Activated CD4-positive, alpha-beta T cell treated with anti-CD3 and anti-CD28 coated beads, Interleukin-2, Interleukin-6, amounts not matched to agents 100 ng/mL and 50 ng/mL, durations not matched to agents 16 hours and 8 hours (primary cell): Measurements from ENCODE around the gene MTNR1A.

Experiments
- DNase-seq: peaks from one replicate; pipeline ENCODE4 v3.0.0-alpha.2; 2020

Gene MTNR1A

GRCh38 chr4:186554914-186555827 is at the start of gene MTNR1A:
TSS of gene MTNR1A (minus strand) at chr4:186555567. CDS start at chr4:186555365, 202 bp downstream.
- no peak for DNase-seq

GRCh38 chr4:186604124-186604807 is 48.9 kb upstream of the MTNR1A start:
- DNase-seq, result no peak

GRCh38 chr4:186602978-186603377 is 47.6 kb upstream of the MTNR1A start:
- no peak for DNase-seq

- no peak for DNase-seq
Observed at GRCh38 chr4:186599483-186599882, 44.1 kb upstream of the MTNR1A start.

- DNase-seq, result no peak
Observed at GRCh38 chr4:186598686-186599085, 43.3 kb upstream of the MTNR1A start.

GRCh38 chr4:186596850-186597390 is 41.6 kb upstream of the MTNR1A start:
- DNase-seq, result no peak

- DNase-seq, result no peak
Observed at GRCh38 chr4:186596346-186596745, 41.0 kb upstream of the MTNR1A start.

- DNase-seq, result no peak
Observed at GRCh38 chr4:186593587-186593973, 38.2 kb upstream of the MTNR1A start.

GRCh38 chr4:186592966-186593586 is 37.7 kb upstream of the MTNR1A start:
- no peak for DNase-seq

GRCh38 chr4:186592445-186592844 is 37.1 kb upstream of the MTNR1A start:
- no peak for DNase-seq

GRCh38 chr4:186591651-186592050 is 36.3 kb upstream of the MTNR1A start:
- DNase-seq, result no peak

GRCh38 chr4:186588503-186588902 is 33.1 kb upstream of the MTNR1A start:
- DNase-seq, result no peak

- peak; percentile 63 for DNase-seq
Observed at GRCh38 chr4:186587416-186588018, 32.1 kb upstream of the MTNR1A start.

GRCh38 chr4:186586205-186586604 is 30.8 kb upstream of the MTNR1A start:
- no peak for DNase-seq

- no peak for DNase-seq
Observed at GRCh38 chr4:186584912-186585311, 29.5 kb upstream of the MTNR1A start.

GRCh38 chr4:186581421-186581820 is 26.1 kb upstream of the MTNR1A start:
- DNase-seq, result no peak

- DNase-seq, result no peak
Observed at GRCh38 chr4:186580669-186581068, 25.3 kb upstream of the MTNR1A start.

- no peak for DNase-seq
Observed at GRCh38 chr4:186570193-186570996, 15.0 kb upstream of the MTNR1A start.

GRCh38 chr4:186569533-186570192 is 14.3 kb upstream of the MTNR1A start:
- DNase-seq, result no peak

GRCh38 chr4:186566068-186566467 is 10.7 kb upstream of the MTNR1A start:
- no peak for DNase-seq

GRCh38 chr4:186563761-186564160 is 8.4 kb upstream of the MTNR1A start:
- DNase-seq, result no peak

GRCh38 chr4:186561748-186562147 is 6.4 kb upstream of the MTNR1A start:
- DNase-seq, result no peak
